ENCODE measurements around the gene LDLRAD3.
A peak's percentile ranks its signal among the peaks of the same experiment; 100 is the strongest.

Gene LDLRAD3

DNA sequence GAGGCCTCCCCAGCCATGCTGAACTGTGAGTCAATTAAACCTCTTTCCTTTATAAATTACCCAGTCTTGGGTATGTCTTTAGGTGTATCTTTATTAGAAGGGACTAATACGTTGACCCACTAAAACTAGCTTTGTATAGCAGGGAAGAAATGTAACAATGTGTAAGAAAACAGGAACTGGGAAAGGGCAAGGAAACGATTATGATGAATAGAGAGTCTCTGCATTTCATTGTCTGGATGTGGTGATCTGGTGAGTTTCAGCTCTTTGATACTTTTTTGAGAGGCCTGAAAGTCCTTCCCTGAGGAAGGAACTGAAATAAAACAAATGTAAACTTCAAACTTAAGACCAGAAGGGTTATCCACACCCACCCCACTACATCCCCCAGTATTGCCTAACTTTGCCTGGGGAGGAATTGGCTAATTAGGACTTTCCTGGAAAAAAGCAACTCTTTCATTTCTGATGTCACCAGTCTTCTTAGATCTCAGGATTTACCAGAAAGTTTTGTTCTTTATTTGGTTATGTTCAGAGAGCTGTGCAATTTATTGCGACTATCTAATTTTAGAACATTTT is 119.0 kb downstream of the LDLRAD3 start:
- Histone ChIP-seq H3K36me3 (ENCODE audit: control insufficient read depth, insufficient read depth, low read length) (no peaks in the 10 kb centered on the region), H3K27me3 (ENCODE audit: control insufficient read depth, insufficient read depth, low read length) (no peaks in the 10 kb centered on the region), H3K9ac (ENCODE audit: low read depth, low read length) (no peak overlapping the region), H3K4me1 (ENCODE audit: control insufficient read depth, insufficient read depth, low read length) (peaks cover 5% of the 10 kb centered on the region), H3K9me3 (ENCODE audit: control insufficient read depth, insufficient read depth, low read length) (peaks cover 3% of the 10 kb centered on the region; the same call in 1 of the 2 replicates), H3K27ac (ENCODE audit: low read depth, low read length) (no peak overlapping the region), H3K4me3 (ENCODE audit: low read depth, low read length) (no peak overlapping the region)

DNA sequence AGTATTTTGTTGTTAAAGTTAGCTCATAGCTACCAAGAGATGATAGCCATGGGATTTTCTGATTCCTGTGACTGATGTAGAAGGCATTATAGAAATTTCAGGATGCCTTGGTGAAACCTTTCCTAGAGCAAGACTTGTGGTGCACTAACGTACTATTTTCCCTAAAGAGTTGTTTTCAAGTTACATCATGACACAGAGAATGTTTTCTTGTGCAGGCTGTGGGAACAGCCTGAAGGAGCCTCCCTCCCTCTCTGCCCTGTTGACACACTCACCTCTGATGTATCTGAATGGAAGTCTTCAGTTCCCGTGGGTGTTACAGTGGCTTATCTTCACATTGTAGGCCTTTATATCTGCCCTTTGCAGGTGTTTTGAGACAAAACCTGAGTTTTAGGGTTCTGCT is 121.6 kb downstream of the LDLRAD3 start:
- Histone ChIP-seq H3K36me3 (ENCODE audit: control insufficient read depth, insufficient read depth, low read length) (no peaks in the 10 kb centered on the region), H3K27me3 (ENCODE audit: control insufficient read depth, insufficient read depth, low read length) (no peaks in the 10 kb centered on the region), H3K27ac (ENCODE audit: low read depth, low read length) (no peak overlapping the region), H3K9me3 (ENCODE audit: control insufficient read depth, insufficient read depth, low read length) (peaks cover 3% of the 10 kb centered on the region; the same call in 1 of the 2 replicates), H3K4me1 (ENCODE audit: control insufficient read depth, insufficient read depth, low read length) (peaks cover 22% of the 10 kb centered on the region), H3K4me3 (ENCODE audit: low read depth, low read length) (no peak overlapping the region), H3K9ac (ENCODE audit: low read depth, low read length) (no peak overlapping the region)

DNA sequence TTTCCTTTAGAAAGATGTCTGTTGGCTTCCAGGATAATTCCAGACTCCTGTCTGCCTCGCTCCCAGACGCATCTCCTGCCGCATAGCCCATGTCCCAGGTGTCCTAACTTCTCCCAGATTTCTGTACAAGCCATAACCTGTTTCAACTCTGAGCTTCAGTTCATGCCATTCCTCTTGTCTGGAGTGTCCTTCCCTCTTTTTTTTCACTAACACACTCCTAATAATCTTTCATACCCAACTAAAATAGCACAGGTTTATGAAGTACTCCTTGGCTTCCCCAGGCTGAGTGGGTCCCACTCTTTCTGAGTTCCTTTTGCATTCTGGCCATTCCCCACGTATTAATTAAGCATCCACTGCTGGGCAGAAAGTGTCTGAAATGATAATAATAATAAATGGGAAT is 123.0 kb downstream of the LDLRAD3 start:
- H3K27ac ChIP-seq (ENCODE audit: low read depth, low read length) = no peak overlapping the region
- no peaks in the 10 kb centered on the region for H3K27me3 ChIP-seq (ENCODE audit: control insufficient read depth, insufficient read depth, low read length)
- H3K36me3 ChIP-seq (ENCODE audit: control insufficient read depth, insufficient read depth, low read length) = no peaks in the 10 kb centered on the region
- no peak overlapping the region for H3K4me3 ChIP-seq (ENCODE audit: low read depth, low read length)
- no peak overlapping the region for H3K9ac ChIP-seq (ENCODE audit: low read depth, low read length)
- H3K4me1 ChIP-seq (ENCODE audit: control insufficient read depth, insufficient read depth, low read length) = peaks cover 32% of the 10 kb centered on the region
- peaks cover 3% of the 10 kb centered on the region; the same call in 1 of the 2 replicates for H3K9me3 ChIP-seq (ENCODE audit: control insufficient read depth, insufficient read depth, low read length)

DNA sequence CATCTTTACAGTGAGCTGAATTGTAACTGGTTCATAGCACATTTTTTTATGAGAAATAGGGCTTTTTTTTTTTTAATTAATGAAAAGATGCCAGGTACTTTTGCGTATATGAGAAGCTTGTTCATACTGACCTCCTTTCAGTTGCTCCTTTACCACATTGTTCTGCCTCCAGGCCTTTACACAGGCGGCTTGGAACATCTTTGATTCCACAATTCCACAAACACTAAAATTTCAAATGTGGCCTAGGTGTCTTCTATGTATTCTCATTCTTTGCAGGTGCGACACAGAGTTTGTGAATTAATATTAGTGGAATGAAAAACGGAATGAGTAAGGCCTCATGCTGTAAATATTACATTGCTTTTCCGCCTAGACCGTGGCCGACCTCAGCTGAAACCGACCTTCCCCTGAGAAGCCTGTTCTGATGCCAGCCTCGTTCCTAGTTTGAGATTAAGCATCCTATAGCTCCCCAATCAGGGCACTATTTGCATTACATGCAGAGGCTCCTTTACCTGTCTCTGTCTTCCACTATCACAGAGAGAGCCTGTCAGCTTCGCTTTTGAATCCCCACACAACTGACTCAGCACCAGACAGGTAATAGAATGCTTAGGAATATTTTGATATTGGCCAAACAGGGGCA is 125.8 kb downstream of the LDLRAD3 start:
- H3K27me3 ChIP-seq (ENCODE audit: control insufficient read depth, insufficient read depth, low read length) = no peaks in the 10 kb centered on the region
- H3K4me1 ChIP-seq (ENCODE audit: control insufficient read depth, insufficient read depth, low read length) = peaks cover 48% of the 10 kb centered on the region
- H3K9ac ChIP-seq (ENCODE audit: low read depth, low read length) = no peak overlapping the region
- H3K27ac ChIP-seq (ENCODE audit: low read depth, low read length) = peak overlapping the region; percentile 36
- H3K9me3 ChIP-seq (ENCODE audit: control insufficient read depth, insufficient read depth, low read length) = peaks cover 3% of the 10 kb centered on the region; the same call in 1 of the 2 replicates
- no peak overlapping the region for H3K4me3 ChIP-seq (ENCODE audit: low read depth, low read length)
- H3K36me3 ChIP-seq (ENCODE audit: control insufficient read depth, insufficient read depth, low read length) = no peaks in the 10 kb centered on the region

DNA sequence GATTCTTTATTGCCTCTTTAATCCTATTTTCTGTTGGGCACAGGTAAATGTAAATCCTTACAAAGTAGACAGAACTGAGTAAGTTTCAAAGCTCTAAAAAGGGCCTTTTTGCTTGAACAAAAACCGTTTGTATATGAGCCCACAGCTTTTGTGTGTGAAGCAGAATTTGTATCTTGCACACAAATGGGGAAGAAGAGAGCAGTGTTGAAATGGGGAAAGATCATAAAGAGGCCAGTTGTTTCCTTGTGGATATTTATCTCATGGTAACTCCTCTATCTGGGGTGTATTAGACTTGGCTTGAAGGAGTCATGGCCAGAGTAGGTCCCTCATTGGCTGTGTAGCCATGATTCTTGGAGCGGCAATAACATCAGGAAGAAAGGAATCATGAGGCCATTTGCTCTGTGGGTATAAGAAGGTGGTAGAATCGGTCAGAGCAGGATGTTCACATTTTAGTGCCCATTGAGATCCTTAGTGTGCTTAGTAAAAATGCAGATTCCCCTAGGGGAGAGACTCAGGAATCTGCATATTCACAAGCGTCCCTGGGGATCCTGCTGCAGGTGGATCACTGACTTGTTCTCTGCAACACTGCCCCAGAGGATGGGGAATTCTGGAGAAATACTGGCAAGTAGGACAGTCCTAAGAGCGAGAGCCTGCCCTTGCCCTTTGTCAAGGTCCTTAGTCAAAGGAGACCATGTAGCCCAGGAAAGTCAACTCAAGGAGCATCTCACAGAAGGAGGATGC is 126.5 kb downstream of the LDLRAD3 start:
- Histone ChIP-seq H3K36me3 (ENCODE audit: control insufficient read depth, insufficient read depth, low read length) (no peaks in the 10 kb centered on the region), H3K9me3 (ENCODE audit: control insufficient read depth, insufficient read depth, low read length) (peaks cover 3% of the 10 kb centered on the region; the same call in 1 of the 2 replicates), H3K27ac (ENCODE audit: low read depth, low read length) (peak overlapping the region; percentile 36), H3K9ac (ENCODE audit: low read depth, low read length) (no peak overlapping the region; the same call in 1 of the 2 replicates), H3K4me1 (ENCODE audit: control insufficient read depth, insufficient read depth, low read length) (peaks cover 48% of the 10 kb centered on the region), H3K4me3 (ENCODE audit: low read depth, low read length) (no peak overlapping the region), H3K27me3 (ENCODE audit: control insufficient read depth, insufficient read depth, low read length) (no peaks in the 10 kb centered on the region)

DNA sequence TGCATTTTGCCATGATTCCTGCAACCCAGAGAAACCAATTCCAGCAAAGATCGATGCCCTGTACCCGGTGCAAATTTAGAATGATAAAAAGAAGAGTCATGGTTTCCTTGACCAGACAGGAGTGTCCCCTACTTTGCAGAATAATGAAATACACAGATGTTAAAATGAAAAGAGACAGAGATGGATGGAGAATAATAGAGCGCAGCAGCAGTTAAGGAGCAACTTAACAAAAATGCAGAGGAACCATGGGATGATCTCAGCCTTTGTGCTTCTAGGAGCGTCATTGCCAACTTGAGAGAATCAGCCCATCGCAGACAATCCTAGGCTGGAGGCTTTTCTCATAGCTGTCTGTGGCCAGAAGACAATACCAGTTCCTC is 127.1 kb downstream of the LDLRAD3 start:
- H3K9ac ChIP-seq (ENCODE audit: low read depth, low read length) = no peak overlapping the region
- H3K4me3 ChIP-seq (ENCODE audit: low read depth, low read length) = no peak overlapping the region
- peaks cover 6% of the 10 kb centered on the region for H3K9me3 ChIP-seq (ENCODE audit: control insufficient read depth, insufficient read depth, low read length)
- H3K27me3 ChIP-seq (ENCODE audit: control insufficient read depth, insufficient read depth, low read length) = no peaks in the 10 kb centered on the region
- H3K4me1 ChIP-seq (ENCODE audit: control insufficient read depth, insufficient read depth, low read length) = peaks cover 48% of the 10 kb centered on the region
- no peak overlapping the region for H3K27ac ChIP-seq (ENCODE audit: low read depth, low read length)
- H3K36me3 ChIP-seq (ENCODE audit: control insufficient read depth, insufficient read depth, low read length) = no peaks in the 10 kb centered on the region

DNA sequence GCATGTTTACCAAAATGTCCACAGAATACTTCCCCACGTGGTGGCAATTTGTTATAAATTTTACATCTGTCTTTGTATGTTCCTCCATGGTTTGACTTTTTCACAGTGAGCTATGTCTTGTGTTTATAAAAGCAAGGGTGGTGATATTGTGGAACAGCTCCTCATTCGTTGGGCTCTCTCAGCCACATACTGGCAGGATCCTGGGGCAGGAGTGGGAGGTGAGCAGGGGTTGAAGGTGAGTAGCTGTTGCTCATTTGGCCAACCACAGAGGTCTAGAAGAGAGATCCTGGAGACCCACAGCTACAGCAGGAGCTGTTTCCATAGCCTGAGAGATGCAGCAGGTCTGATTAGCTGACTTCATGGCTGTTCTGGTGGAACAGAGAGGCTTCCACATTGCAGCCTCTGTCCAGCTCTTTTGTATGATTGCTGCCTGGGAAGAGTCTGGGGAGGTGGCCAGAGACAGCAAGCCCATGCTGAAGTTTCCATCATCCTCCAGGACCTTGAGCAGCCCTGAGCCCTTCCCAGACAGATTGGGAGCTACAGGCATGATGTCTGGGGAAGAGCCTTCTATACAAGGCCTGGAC is 128.1 kb downstream of the LDLRAD3 start:
- Histone ChIP-seq H3K4me3 (ENCODE audit: low read depth, low read length) (no peak overlapping the region), H3K27me3 (ENCODE audit: control insufficient read depth, insufficient read depth, low read length) (no peaks in the 10 kb centered on the region), H3K36me3 (ENCODE audit: control insufficient read depth, insufficient read depth, low read length) (no peaks in the 10 kb centered on the region), H3K9ac (ENCODE audit: low read depth, low read length) (no peak overlapping the region), H3K9me3 (ENCODE audit: control insufficient read depth, insufficient read depth, low read length) (peaks cover 6% of the 10 kb centered on the region), H3K27ac (ENCODE audit: low read depth, low read length) (no peak overlapping the region), H3K4me1 (ENCODE audit: control insufficient read depth, insufficient read depth, low read length) (peaks cover 48% of the 10 kb centered on the region)

DNA sequence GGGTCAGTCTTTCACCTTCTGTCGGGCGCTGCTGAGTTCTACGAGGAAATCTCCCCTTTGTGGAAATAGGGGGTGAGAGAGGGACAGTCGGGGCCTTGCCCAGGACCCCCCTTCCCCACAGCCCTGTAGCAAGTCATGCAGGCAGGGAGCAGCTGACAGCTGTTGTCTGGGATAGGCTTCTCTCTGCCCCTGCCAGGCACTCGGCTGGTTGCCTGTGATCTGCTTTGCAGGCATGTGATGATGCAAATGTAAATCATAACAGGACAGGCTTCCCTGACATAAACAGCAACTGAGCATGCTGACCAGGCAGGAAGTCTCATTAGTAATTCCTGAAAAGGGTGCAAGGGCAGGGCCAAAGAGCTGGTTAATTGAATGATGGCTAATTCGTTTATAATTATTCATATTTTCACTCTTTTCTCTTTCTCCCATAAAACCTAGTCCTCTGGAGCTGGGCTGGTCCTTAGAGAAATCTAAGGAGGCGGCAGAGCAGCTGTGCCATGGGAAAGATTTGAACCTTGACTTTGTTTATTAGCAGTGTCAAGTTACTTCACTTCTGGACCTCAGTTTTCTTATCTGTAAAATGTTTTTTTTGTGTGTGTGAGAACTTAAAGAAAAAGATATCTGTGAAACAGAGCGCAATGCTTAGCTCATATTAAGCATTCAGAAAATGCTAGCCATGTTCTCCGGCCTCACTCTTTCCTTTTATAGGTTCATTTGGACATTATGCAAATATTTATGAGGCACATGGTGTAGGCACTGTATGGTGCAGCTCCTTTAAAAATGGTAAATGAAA is 129.7 kb downstream of the LDLRAD3 start:
- H3K4me1 ChIP-seq (ENCODE audit: control insufficient read depth, insufficient read depth, low read length) = peaks cover 48% of the 10 kb centered on the region
- no peaks in the 10 kb centered on the region for H3K36me3 ChIP-seq (ENCODE audit: control insufficient read depth, insufficient read depth, low read length)
- peak overlapping the region; percentile 47 for H3K27ac ChIP-seq (ENCODE audit: low read depth, low read length)
- H3K9ac ChIP-seq (ENCODE audit: low read depth, low read length) = no peak overlapping the region; the same call in 1 of the 2 replicates
- H3K9me3 ChIP-seq (ENCODE audit: control insufficient read depth, insufficient read depth, low read length) = peaks cover 6% of the 10 kb centered on the region; the same call in 1 of the 2 replicates
- no peak overlapping the region for H3K4me3 ChIP-seq (ENCODE audit: low read depth, low read length)
- H3K27me3 ChIP-seq (ENCODE audit: control insufficient read depth, insufficient read depth, low read length) = no peaks in the 10 kb centered on the region

DNA sequence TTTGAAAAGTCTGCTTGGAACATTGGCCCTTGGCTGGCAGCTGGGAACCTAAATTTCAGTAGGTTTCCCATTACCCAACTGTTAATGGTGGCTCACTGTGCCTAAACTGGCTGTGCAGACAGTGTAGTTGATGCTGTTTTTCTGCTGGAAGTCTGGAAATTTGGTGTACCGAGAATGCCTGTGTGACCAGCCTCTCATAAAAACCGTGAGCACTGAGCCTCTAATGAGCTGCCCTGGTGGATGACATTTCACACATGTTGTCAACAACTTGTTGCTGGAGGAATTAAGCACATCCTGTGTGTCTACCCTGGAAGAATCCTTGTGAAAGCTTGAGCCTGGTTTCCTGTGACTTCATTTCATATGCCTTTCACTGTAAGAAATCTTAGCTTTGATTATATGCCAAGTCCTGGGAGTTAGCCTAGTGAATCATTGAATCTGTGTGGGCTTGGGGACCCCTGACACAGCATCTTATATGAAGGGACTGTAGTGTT is 131.1 kb downstream of the LDLRAD3 start:
- Histone ChIP-seq H3K9ac (ENCODE audit: low read depth, low read length) (no peak overlapping the region), H3K27me3 (ENCODE audit: control insufficient read depth, insufficient read depth, low read length) (no peaks in the 10 kb centered on the region), H3K9me3 (ENCODE audit: control insufficient read depth, insufficient read depth, low read length) (peaks cover 6% of the 10 kb centered on the region; the same call in 1 of the 2 replicates), H3K27ac (ENCODE audit: low read depth, low read length) (no peak overlapping the region), H3K4me3 (ENCODE audit: low read depth, low read length) (no peak overlapping the region), H3K4me1 (ENCODE audit: control insufficient read depth, insufficient read depth, low read length) (peaks cover 35% of the 10 kb centered on the region), H3K36me3 (ENCODE audit: control insufficient read depth, insufficient read depth, low read length) (no peaks in the 10 kb centered on the region)

DNA sequence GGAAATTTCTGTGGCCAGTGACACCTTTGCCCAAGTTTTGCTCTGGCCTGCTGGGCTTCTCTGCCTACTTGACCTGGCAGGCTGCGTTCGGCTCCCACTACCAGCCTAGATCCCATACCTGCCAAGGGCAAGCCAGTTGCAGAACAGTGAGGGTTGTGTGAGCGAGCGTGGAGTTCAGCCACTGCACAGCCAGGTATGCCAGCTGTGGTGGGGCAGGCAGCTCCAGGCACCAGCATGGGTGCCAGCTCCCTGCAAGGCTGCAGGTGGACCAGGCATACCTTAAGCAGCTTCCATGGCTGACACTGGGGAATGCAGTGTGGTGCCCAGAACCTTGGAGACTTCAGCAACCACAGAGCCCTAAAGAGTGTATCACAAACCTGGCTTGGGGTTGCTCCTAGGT is 133.5 kb downstream of the LDLRAD3 start:
- H3K4me3 ChIP-seq (ENCODE audit: low read depth, low read length) = no peak overlapping the region
- H3K36me3 ChIP-seq (ENCODE audit: control insufficient read depth, insufficient read depth, low read length) = peaks cover 9% of the 10 kb centered on the region

More for the DNA sequence above, 133.5 kb downstream of the LDLRAD3 start:
- Histone ChIP-seq H3K4me1 (ENCODE audit: control insufficient read depth, insufficient read depth, low read length) (peaks cover 14% of the 10 kb centered on the region; the same call in 1 of the 2 replicates), H3K9me3 (ENCODE audit: control insufficient read depth, insufficient read depth, low read length) (peaks cover 6% of the 10 kb centered on the region; the same call in 1 of the 2 replicates), H3K9ac (ENCODE audit: low read depth, low read length) (no peak overlapping the region), H3K27me3 (ENCODE audit: control insufficient read depth, insufficient read depth, low read length) (no peaks in the 10 kb centered on the region), H3K27ac (ENCODE audit: low read depth, low read length) (no peak overlapping the region)
